ENCODE data around the gene TEX47. TPM values are rescaled to one million over a fixed set of nuclear protein-coding genes. Genes with fewer than 3 reads are reported as not detected.

Gene TEX47
- total and polyA plus RNA-seq, 2 donors (not counting 1 experiment from before 2014, with no cell fraction given) = not detected

- intact Hi-C loops (cut with micrococcal nuclease) = no loop called here
These were observed 6.0 kb downstream of the TEX47 start for GRCh38 chr7:88789480-88790064.

DNA sequence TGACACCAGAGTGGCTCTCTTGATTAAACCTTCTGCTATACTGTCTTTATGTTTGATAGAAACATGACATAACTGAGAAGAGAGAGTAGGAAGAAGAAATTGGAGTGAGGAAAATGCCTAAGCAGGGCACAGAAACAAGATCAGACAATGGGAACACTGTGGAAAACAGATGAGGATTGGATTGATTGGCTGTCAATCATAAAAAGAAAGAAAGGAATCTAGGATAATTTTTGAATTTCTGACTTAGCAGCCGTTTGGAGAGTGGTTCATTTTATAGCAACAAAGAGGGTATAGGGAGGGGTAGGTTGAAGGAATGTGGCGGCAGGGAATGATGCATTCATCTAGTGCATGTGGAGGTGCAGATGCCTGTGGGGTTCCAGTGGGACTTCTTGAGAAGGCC lies 7.8 kb downstream of the TEX47 start:
- CTCF ChIA-PET = no interaction called here
- no peaks in the 10 kb centered on the region for H3K27me3 Mint-ChIP-seq

More at GRCh38 chr7:88789480-88790064, 6.0 kb downstream of the TEX47 start:
- DNase-seq (peak; percentile 6), ATAC-seq (ENCODE audit: low read depth) (no peak)
- Histone ChIP-seq H3K27me3 (replicated peaks in 1 of 4; ENCODE audit: control extremely low read depth in 1 of 4, control insufficient read depth in 3 of 4, insufficient read depth in 4 of 4, low read length in 3 of 4) (no peaks in the 10 kb centered on the region), H3K4me3 (ENCODE audit: control extremely low read depth in 1 of 5, extremely low read depth in 1 of 5, insufficient read depth in 1 of 5, low read depth in 2 of 5, low read length in 4 of 5) (no peak overlapping the region), H3K9ac (ENCODE audit: low read length) (no peak overlapping the region), H4K20me1 (ENCODE audit: control insufficient read depth, insufficient read depth, low read length, poor library complexity, severe bottlenecking) (no peaks in the 10 kb centered on the region), H3K4me2 (replicated peaks; ENCODE audit: low read depth, low read length, poor library complexity, severe bottlenecking) (no peak overlapping the region), H3K9me3 (ENCODE audit: control extremely low read depth in 1 of 3, control insufficient read depth in 2 of 3, insufficient read depth in 1 of 3, low read length in 2 of 3) (no peaks in the 10 kb centered on the region), H3K79me2 (ENCODE audit: control insufficient read depth, insufficient read depth, low read length) (no peaks in the 10 kb centered on the region), H2AFZ (ENCODE audit: insufficient read depth, low read depth, low read length, poor library complexity, severe bottlenecking) (no peak overlapping the region), H3K4me1 (ENCODE audit: control insufficient read depth in 2 of 2, insufficient read depth in 2 of 2, low read length in 2 of 2) (no peaks in the 10 kb centered on the region), H3K27ac (ENCODE audit: low read length in 2 of 2) (no peak overlapping the region), H3K36me3 (replicated peaks in 1 of 2; ENCODE audit: control extremely low read depth in 1 of 2, control insufficient read depth in 1 of 2, extremely low read depth in 1 of 2, insufficient read depth in 2 of 2, low read length in 1 of 2) (no peaks in the 10 kb centered on the region)
- Mint-ChIP-seq H3K4me3 (no peak overlapping the region), H3K27me3 (no peaks in the 10 kb centered on the region), H3K4me1 (no peaks in the 10 kb centered on the region), H3K9me3 (ENCODE audit: insufficient read depth) (no peaks in the 10 kb centered on the region), H3K27ac (no peak overlapping the region)
- ChIA-PET CTCF (interaction anchor here (1.7 kb wide), 1 partner anchor 1637 kb away, joined by 5 read pairs; no protein-coding TSS in a partner anchor), POLR2A (no interaction called here)
- no CpG with 5 or more reads among the region's 2 CpGs for WGBS (ENCODE audit: insufficient coverage)
- TF ChIP-seq EZH2 (IDR thresholded peaks at IDR 0.05; ENCODE audit: borderline replicate concordance, insufficient read depth, low read depth, low read length, poor library complexity, severe bottlenecking) = no peak
- TF ChIP-seq, protein P1, sequence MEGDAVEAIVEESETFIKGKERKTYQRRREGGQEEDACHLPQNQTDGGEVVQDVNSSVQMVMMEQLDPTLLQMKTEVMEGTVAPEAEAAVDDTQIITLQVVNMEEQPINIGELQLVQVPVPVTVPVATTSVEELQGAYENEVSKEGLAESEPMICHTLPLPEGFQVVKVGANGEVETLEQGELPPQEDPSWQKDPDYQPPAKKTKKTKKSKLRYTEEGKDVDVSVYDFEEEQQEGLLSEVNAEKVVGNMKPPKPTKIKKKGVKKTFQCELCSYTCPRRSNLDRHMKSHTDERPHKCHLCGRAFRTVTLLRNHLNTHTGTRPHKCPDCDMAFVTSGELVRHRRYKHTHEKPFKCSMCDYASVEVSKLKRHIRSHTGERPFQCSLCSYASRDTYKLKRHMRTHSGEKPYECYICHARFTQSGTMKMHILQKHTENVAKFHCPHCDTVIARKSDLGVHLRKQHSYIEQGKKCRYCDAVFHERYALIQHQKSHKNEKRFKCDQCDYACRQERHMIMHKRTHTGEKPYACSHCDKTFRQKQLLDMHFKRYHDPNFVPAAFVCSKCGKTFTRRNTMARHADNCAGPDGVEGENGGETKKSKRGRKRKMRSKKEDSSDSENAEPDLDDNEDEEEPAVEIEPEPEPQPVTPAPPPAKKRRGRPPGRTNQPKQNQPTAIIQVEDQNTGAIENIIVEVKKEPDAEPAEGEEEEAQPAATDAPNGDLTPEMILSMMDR (IDR thresholded peaks at IDR 0.05) = peak; percentile 71

More for the DNA sequence above, 7.8 kb downstream of the TEX47 start:
- Histone ChIP-seq H3K9ac (ENCODE audit: low read length) (no peak overlapping the region), H3K4me2 (replicated peaks; ENCODE audit: low read depth, low read length, poor library complexity, severe bottlenecking) (no peak overlapping the region), H4K20me1 (ENCODE audit: control insufficient read depth, insufficient read depth, low read length, poor library complexity, severe bottlenecking) (no peaks in the 10 kb centered on the region), H3K36me3 (replicated peaks in 1 of 2; ENCODE audit: control extremely low read depth in 1 of 2, control insufficient read depth in 1 of 2, extremely low read depth in 1 of 2, insufficient read depth in 2 of 2, low read length in 1 of 2) (no peaks in the 10 kb centered on the region), H3K27ac (ENCODE audit: low read length in 2 of 2) (no peak overlapping the region), H3K4me3 (ENCODE audit: control extremely low read depth in 1 of 5, extremely low read depth in 1 of 5, insufficient read depth in 1 of 5, low read depth in 2 of 5, low read length in 4 of 5) (no peak overlapping the region), H3K79me2 (ENCODE audit: control insufficient read depth, insufficient read depth, low read length) (no peaks in the 10 kb centered on the region), H3K27me3 (replicated peaks in 1 of 4; ENCODE audit: control extremely low read depth in 1 of 4, control insufficient read depth in 3 of 4, insufficient read depth in 4 of 4, low read length in 3 of 4) (no peaks in the 10 kb centered on the region), H3K9me3 (ENCODE audit: control extremely low read depth in 1 of 3, control insufficient read depth in 2 of 3, insufficient read depth in 1 of 3, low read length in 2 of 3) (no peaks in the 10 kb centered on the region), H3K4me1 (ENCODE audit: control insufficient read depth in 2 of 2, insufficient read depth in 2 of 2, low read length in 2 of 2) (no peaks in the 10 kb centered on the region), H2AFZ (ENCODE audit: insufficient read depth, low read depth, low read length, poor library complexity, severe bottlenecking) (no peak overlapping the region)
- DNase-seq (no peak), ATAC-seq (ENCODE audit: low read depth) (no peak)
- intact Hi-C loops (cut with micrococcal nuclease) = no loop called here
- WGBS (ENCODE audit: insufficient coverage) = 92% methylated on average over 2 of the region's 2 CpGs
- TF ChIP-seq, protein P1 (IDR thresholded peaks at IDR 0.05) = no peak
- no peak for TF ChIP-seq EZH2 (IDR thresholded peaks at IDR 0.05; ENCODE audit: borderline replicate concordance, insufficient read depth, low read depth, low read length, poor library complexity, severe bottlenecking)
- POLR2A ChIA-PET = no interaction called here
- H3K9me3 Mint-ChIP-seq (ENCODE audit: insufficient read depth) = no peaks in the 10 kb centered on the region
- H3K4me3 Mint-ChIP-seq = no peak overlapping the region
- no peaks in the 10 kb centered on the region for H3K4me1 Mint-ChIP-seq
- H3K27ac Mint-ChIP-seq = no peak overlapping the region
